Activated CD8-positive, alpha-beta T cell treated with anti-CD3 and anti-CD28 coated beads, Interleukin-2, amount 10 ng/mL, durations not matched to agents 7 days and 5 days (primary cell): ENCODE measurements around the gene SSU72. TPM values are rescaled to one million over a fixed set of nuclear protein-coding genes. Genes with fewer than 3 reads are reported as not detected.
"Not testable (repeated sequence)": the region's sequence is repeated elsewhere in the genome, so short reads cannot be mapped to it uniquely, and the experiment has no call there.

Source experiments
- ATAC-seq: fragments of 150-1000 bp; cut with Tn5 transposase; one replicate; pipeline ENCODE4 v1.10.0; 2021; ENCODE audit warnings: moderate library complexity
- CTCF ChIA-PET: fragments of 350-600 bp; sonication (Branson Sonifier 250); formaldehyde crosslinking; loops from one replicate; lab custom pipeline; 2021; ENCODE audit warnings: antibody characterized with exemption; lab: Charles Lee
- POLR2A ChIA-PET: fragments of 350-600 bp; sonication (Branson Sonifier 250); formaldehyde crosslinking; loops from one replicate; lab custom pipeline; 2021; ENCODE audit warnings: antibody characterized with exemption; lab: Charles Lee
- DNase-seq: peaks from one replicate; pipeline ENCODE4 v3.0.0-alpha.2; 2020
- H3K27ac Mint-ChIP-seq: one replicate; pipeline ENCODE4 v1.8.0; 2021; ENCODE audit warnings: mild to moderate bottlenecking, mixed read lengths
- H3K27me3 Mint-ChIP-seq: one replicate; pipeline ENCODE4 v1.8.0; 2021; ENCODE audit warnings: low read depth, mixed read lengths
- H3K36me3 Mint-ChIP-seq: one replicate; pipeline ENCODE4 v1.8.0; 2021; ENCODE audit warnings: low read depth, mixed read lengths
- H3K4me1 Mint-ChIP-seq: one replicate; pipeline ENCODE4 v1.8.0; 2021; ENCODE audit warnings: low read depth, mixed read lengths
- H3K4me3 Mint-ChIP-seq: one replicate; pipeline ENCODE4 v1.8.0; 2021; ENCODE audit warnings: mild to moderate bottlenecking, mixed read lengths
- H3K9me3 Mint-ChIP-seq: one replicate; pipeline ENCODE4 v1.8.0; 2022; ENCODE audit warnings: mixed read lengths; ENCODE audit not compliant: insufficient read depth
- total RNA-seq, 2 experiments: library from RNA; stranded (reverse); gene quantifications; one replicate each; pipeline ENCODE4 v1.2.3, GENCODE V29; 2021

The SSU72 gene
- total RNA-seq, 2 experiments from 2014 or later: 123 to 129 TPM

DNA sequence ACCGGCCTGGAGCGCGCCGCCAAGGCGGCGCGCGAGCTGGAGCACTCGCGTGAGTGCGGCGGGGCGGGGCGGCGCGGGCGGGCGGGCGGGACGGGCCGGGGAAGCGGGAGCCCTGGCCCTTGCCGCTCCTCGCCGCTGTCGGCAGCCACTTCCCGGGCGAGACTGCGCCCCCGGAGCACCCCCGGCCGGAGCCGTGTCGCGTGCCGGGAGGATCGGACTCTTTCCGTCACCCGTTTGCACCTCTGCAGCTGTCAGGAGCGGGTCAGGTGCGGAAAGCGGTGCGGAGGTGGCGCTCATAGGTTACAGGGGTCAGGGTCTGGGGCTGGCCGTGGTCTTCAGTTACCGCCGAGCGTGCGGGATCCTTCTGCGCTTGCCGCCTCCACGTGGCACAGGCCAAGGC, 62.2 kb downstream of the SSU72 start:
- peak; percentile 35 for ATAC-seq
- H3K9me3 Mint-ChIP-seq, H3K36me3 Mint-ChIP-seq, H3K27me3 Mint-ChIP-seq, CTCF ChIA-PET, POLR2A ChIA-PET: not testable (repeated sequence)
- Mint-ChIP-seq H3K27ac (peak overlapping the region; percentile 60), H3K4me1 (peaks cover 14% of the 10 kb centered on the region), H3K4me3 (peak overlapping the region; percentile 76)
- peak; percentile 37 for DNase-seq

DNA sequence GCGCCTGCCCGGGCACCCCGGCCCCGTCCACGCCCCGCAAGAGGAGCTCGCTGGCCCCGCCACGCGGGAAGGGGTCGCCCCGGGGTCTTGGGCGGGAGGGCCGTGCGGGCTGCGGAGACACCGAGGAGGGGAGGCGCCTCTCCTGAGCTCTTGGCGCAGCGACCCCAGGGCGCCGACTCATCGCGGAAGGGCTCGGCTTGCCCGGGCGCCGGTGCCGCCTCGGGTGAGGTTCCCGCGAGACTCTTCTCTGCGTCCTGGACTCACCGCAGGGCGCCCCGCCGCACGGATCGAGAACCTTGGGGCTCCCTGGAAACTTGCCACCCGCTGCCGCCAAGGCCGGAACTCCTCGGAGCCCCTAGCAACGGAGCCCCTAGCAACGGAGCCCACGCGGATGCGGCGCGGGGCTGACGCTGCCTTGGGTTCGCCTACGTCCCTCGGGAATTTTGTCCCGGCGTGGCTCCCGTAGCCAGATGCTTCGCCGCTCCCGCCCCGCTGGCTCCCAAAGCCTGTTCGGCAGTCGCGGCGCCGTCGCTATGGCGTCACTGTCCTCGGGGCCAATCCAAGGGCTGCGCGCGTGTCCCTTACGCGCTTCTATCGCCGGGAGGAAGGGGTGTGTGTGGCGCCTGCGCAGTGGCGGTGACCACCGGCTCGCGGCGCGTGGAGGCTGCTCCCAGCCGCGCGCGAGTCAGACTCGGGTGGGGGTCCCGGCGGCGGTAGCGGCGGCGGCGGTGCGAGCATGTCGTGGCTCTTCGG, 63.0 kb downstream of the SSU72 start, which contains the start of gene ATAD3A:
Gene ATAD3A, plus strand, starts transcription at position 630 of the 753 bp plus-strand sequence. Its CDS starts 107 bp downstream, at position 737.
- H3K27ac Mint-ChIP-seq: peak within 1 kb of the TSS; percentile 91
- peaks cover 17% of the 10 kb centered on the region for H3K4me1 Mint-ChIP-seq
- peak within 1 kb of the TSS; percentile 79 for H3K4me3 Mint-ChIP-seq
- DNase-seq (peak; percentile 97), ATAC-seq (peak; percentile 92)
- H3K27me3 Mint-ChIP-seq: no peaks in the 10 kb centered on the region
- no peaks in the 10 kb centered on the region for H3K9me3 Mint-ChIP-seq
- ChIA-PET POLR2A (interaction anchor here (0.5 kb wide), 1 partner anchor 104 kb away, joined by 3 read pairs; the partner anchor contains the start of gene MRPL20), CTCF (no interaction called here)
- peaks cover 6% of the 10 kb centered on the region for H3K36me3 Mint-ChIP-seq

DNA sequence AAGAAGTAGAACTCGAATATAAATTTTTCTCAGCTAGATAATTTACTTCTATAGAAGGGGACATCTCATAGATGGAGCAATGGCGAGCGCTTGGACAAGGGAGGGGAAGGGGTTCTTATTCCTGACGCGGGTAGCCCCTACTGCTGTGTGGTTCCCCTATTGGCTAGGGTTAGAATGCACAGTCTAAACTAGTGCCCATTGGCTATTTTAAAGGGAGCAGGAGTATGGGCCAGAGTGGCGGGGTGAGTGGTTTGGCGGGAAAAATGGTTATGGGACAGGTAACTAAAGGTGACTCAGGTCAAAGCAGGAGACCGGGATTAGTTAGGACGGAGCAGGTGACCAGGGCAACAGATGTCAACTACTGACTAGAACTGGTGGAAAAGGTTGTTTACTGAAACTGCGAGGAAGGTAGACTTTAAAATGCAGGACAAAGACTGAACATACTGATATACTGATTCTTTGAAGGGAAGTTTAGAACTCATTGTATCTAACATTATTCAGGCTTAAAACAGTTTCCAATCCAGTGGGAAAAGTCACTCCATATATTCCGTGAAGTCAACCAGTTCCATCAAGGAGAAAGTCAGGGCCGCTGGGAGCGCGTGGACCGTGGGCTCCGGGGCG, 63.6 kb downstream of the SSU72 start:
- peak overlapping the region; percentile 91 for H3K27ac Mint-ChIP-seq
- H3K27me3 Mint-ChIP-seq: no peaks in the 10 kb centered on the region
- no peaks in the 10 kb centered on the region for H3K9me3 Mint-ChIP-seq
- H3K36me3 Mint-ChIP-seq: peaks cover 6% of the 10 kb centered on the region
- H3K4me1 Mint-ChIP-seq: peaks cover 18% of the 10 kb centered on the region
- H3K4me3 Mint-ChIP-seq: peak overlapping the region; percentile 79
- CTCF ChIA-PET: no interaction called here
- no peak for ATAC-seq
- POLR2A ChIA-PET: interaction anchor here (0.5 kb wide), 1 partner anchor 103 kb away, joined by 3 read pairs; the partner anchor contains the start of gene MRPL20
- peak; percentile 36 for DNase-seq

DNA sequence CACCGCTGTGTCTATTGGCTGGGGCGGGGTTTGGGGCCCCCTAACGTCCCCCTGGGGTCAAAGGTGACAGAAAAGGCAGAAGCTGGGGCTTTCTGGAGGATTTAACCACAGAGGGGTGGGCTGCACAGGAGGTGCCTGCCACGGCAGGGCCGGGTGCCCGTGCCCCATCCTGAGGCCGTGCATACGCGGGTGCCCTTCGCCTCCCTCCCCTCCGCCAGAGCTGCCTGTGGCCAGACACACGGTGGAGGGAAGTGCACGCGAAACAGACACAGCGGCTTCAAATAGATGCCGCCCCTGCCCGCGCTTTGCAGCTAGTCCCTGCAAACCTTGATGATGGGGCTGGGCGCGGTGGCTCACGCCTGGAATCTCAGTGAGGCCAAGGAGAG, 65.2 kb downstream of the SSU72 start:
- H3K27ac Mint-ChIP-seq, POLR2A ChIA-PET, DNase-seq, ATAC-seq, H3K9me3 Mint-ChIP-seq, H3K36me3 Mint-ChIP-seq, H3K4me3 Mint-ChIP-seq, CTCF ChIA-PET, H3K27me3 Mint-ChIP-seq: not testable (repeated sequence)
- H3K4me1 Mint-ChIP-seq: peaks cover 30% of the 10 kb centered on the region

DNA sequence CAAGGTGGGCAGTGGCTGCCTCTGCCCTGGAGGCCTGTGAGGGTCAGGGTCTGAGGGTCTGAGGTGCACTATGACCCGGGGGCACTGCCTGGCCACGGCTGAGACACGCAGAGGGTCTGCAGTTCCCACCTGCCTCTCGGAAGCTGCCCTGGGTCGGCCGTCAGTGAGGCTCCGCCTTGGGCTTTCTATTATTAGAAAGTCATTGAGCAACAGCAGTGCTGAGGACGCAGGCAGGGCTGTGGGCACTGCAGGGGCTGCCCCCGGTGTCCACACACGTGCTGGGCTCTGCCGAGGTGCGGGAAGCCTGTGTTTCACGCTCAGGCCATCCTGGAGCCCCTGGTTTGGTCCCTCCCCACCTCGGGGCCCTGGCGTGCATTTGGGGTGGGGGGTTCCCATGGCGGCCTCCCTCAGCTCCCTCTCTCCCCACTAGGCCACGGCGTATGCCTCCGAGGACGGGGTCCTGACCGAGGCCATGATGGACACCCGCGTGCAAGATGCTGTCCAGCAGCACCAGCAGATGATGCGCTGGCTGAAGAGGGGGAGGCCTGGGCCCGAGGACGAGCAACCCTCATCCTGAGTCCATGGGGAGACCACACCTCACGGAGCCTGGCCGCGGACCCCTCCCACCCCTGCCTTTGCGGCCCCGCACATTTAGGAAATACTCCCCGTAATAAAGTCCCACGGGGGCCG, 65.7 kb downstream of the SSU72 start:
- H3K27ac Mint-ChIP-seq, DNase-seq, H3K9me3 Mint-ChIP-seq, H3K27me3 Mint-ChIP-seq, POLR2A ChIA-PET, H3K36me3 Mint-ChIP-seq, CTCF ChIA-PET, H3K4me3 Mint-ChIP-seq, ATAC-seq: not testable (repeated sequence)
- H3K4me1 Mint-ChIP-seq: peaks cover 28% of the 10 kb centered on the region

DNA sequence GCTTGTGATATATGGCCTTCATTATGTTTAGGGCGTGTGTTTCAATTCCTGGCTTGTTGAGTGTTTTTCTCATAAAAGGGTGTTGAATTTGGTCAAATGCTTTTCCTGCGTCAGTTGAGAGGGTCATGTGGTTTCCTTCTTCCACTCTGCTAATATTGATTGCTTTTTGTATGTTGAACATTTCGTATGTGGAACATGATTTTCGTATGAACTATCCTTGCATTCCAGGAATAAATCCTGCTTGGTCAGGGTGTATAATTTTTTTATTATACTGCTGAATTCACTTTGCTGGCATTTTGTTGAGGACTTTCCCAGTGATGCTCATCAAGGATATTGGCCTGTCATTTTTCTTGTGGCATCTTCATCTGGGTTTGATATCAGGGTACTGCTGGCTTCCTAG, 67.4 kb downstream of the SSU72 start:
- Mint-ChIP-seq H3K4me3 (no peak overlapping the region), H3K9me3 (no peaks in the 10 kb centered on the region), H3K27me3 (no peaks in the 10 kb centered on the region), H3K36me3 (no peaks in the 10 kb centered on the region), H3K27ac (no peak overlapping the region), H3K4me1 (peaks cover 24% of the 10 kb centered on the region)
- ChIA-PET POLR2A (no interaction called here), CTCF (no interaction called here)
- no peak for DNase-seq
- ATAC-seq: no peak

DNA sequence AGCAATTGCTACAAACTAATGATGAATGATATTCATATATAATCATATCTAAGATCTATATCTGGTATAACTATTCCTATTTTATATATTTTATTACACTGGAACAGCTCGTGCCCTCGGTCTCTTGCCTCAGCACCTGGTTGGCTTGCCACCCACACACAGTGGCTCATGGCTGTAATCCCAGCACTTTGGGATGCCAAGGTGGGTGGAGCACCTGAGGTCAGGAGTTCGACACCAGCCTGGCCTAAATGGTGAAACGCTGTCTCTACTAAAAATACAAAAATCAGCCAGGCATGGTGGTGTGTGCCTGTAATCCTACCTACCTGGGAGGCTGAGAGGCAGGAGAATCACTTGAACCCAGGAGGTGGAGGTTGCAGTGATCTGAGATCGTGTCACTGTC, 68.9 kb downstream of the SSU72 start:
- DNase-seq, H3K4me3 Mint-ChIP-seq, H3K36me3 Mint-ChIP-seq, H3K27ac Mint-ChIP-seq, H3K9me3 Mint-ChIP-seq, ATAC-seq, H3K27me3 Mint-ChIP-seq: not testable (repeated sequence)
- ChIA-PET POLR2A (interaction anchor here (1.6 kb wide), 1 partner anchor 98 kb away, joined by 4 read pairs; the partner anchor contains the start of gene MRPL20), CTCF (interaction anchor here (1.4 to 2.0 kb wide), 2 partner anchors 106 to 492 kb away, joined by 4 to 13 read pairs; partner anchors contain the start of genes CCNL2 and ISG15)
- H3K4me1 Mint-ChIP-seq: peaks cover 20% of the 10 kb centered on the region

DNA sequence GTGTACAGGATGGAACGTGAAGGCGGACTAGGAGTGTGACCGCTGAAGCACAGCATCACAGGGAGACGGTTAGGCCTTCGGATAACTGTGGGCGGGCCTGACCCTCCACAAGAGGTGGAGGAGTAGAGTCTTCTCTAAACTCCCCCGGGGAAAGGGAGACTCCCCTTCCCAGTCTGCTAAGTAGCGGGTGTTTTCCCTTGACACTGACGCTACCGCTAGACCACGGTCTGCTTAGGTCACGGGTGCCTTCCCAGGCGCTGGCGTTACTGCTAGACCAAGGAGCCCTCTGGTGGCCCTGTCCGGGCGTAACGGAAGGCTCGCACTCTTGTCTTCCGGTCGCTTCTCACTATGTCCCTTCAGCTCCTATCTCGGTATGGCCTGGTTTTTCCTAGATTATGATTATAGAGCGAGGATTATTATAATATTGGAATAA, 69.3 kb downstream of the SSU72 start:
- not testable (repeated sequence) for H3K9me3 Mint-ChIP-seq, H3K36me3 Mint-ChIP-seq, H3K27me3 Mint-ChIP-seq
- DNase-seq (peak; percentile 34), ATAC-seq (peak; percentile 43)
- Mint-ChIP-seq H3K4me3 (peak overlapping the region; percentile 50), H3K4me1 (peaks cover 18% of the 10 kb centered on the region), H3K27ac (peak overlapping the region; percentile 88)
- POLR2A ChIA-PET: interaction anchor here (1.6 kb wide), 1 partner anchor 98 kb away, joined by 4 read pairs; the partner anchor contains the start of gene MRPL20
- CTCF ChIA-PET: interaction anchor here (1.2 to 2.0 kb wide), 10 partner anchors 31 to 492 kb away, joined by 3 to 13 read pairs (median 6); partner anchors contain the start of genes CCNL2 and ISG15

DNA sequence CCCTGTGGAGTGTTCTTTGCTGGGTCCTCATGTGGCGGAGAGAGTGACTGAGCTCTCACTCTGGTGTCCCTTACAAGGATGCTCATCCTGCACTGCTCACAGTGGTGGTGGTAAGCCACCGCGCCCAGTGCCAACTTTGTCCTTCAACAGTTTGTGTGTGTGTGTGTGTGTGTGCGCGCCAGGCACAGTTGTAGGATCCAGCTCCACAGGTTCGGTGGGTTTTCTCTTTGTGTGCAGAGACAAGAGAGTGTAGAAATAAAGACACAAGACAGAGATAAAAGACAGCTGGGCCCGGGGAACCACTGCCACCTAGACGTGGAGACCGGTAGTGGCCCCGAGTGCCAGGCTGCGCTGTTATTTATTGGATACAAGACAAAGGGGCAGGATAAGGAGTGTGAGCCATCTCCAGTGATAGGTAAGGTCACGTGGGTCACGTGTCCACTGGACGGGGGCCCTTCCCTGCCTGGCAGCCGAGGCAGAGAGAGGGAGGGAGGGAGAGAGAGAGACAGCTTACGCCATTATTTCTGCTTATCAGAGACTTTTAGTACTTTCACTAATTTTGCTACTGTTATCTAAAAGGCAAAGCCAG, 69.8 kb downstream of the SSU72 start:
- ATAC-seq (peak; percentile 82), DNase-seq (peak; percentile 85)
- peak overlapping the region; percentile 50 for H3K4me3 Mint-ChIP-seq
- H3K27ac Mint-ChIP-seq: peak overlapping the region; percentile 88
- peaks cover 18% of the 10 kb centered on the region for H3K4me1 Mint-ChIP-seq
- ChIA-PET POLR2A (interaction anchor here (1.6 kb wide), 1 partner anchor 97 kb away, joined by 4 read pairs; the partner anchor contains the start of gene MRPL20), CTCF (interaction anchor here (0.7 to 2.0 kb wide), 14 partner anchors 10 to 491 kb away, joined by 3 to 13 read pairs (median 5); partner anchors contain the start of genes CCNL2 and ISG15)
- H3K27me3 Mint-ChIP-seq, H3K36me3 Mint-ChIP-seq, H3K9me3 Mint-ChIP-seq: not testable (repeated sequence)

DNA sequence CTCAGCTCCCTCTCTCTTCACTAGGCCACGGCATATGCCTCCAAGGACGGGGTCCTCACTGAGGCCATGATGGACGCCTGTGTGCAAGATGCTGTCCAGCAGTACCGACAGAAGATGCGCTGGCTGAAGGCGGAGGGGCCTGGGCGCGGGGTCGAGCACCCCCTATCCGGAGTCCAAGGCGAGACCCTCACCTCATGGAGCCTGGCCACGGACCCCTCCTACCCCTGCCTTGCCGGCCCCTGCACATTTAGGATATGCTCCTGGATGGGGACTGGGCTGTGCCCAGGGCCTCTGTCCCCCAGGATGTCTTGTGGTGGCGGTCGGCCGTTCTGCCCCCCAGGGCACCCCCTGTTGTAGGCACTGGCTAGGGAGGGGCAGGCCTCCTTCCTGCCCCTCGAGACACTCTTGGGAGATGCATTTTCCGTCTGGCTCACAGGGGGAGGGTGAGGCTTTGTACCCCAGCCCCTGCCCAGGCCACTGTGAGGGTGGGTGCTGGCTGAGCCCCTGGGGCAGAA, 79.1 kb downstream of the SSU72 start:
- H3K4me3 Mint-ChIP-seq, POLR2A ChIA-PET, H3K27me3 Mint-ChIP-seq, H3K27ac Mint-ChIP-seq, H3K4me1 Mint-ChIP-seq, ATAC-seq, CTCF ChIA-PET, DNase-seq, H3K9me3 Mint-ChIP-seq: not testable (repeated sequence)
- H3K36me3 Mint-ChIP-seq: peaks cover 36% of the 10 kb centered on the region

DNA sequence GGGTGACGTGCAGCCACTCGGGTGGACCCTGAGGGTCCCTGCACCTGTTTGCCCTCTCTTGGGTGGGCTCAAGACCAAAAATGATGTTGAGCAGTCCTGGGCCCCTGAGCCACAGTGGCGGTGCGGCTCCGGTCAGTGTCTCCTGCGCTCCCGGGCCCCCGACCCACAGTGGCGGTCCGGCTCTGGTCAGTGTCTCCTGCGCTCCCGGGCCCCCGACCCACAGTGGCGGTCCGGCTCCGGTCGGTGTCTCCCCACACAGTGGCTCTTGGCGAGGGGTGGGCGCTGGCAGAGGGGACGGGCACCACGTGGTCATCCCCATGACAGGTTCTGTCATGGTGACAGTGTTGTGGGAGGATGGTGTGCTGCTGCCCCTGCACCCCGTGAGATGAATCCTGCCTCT, 80.4 kb downstream of the SSU72 start:
- H3K4me3 Mint-ChIP-seq, ATAC-seq, POLR2A ChIA-PET, DNase-seq, CTCF ChIA-PET, H3K27ac Mint-ChIP-seq, H3K4me1 Mint-ChIP-seq, H3K9me3 Mint-ChIP-seq, H3K27me3 Mint-ChIP-seq: not testable (repeated sequence)
- peaks cover 47% of the 10 kb centered on the region for H3K36me3 Mint-ChIP-seq
